HL-60/S4 (cell line): ENCODE results near the gene FSIP1.

Experiments used
- in situ Hi-C: fragments of 300-500 bp; cut with MboI; formaldehyde crosslinking; loops from 2 replicates; pipeline ENCODE4 v1.14.3; 2022; ENCODE audit warnings: low sequenced_read_pairs

FSIP1 gene

GRCh38 chr15:39627451-39628143 is 155.0 kb downstream of the FSIP1 start:
- in situ Hi-C loops: no loop called here

- in situ Hi-C loops: no loop called here
Measured at GRCh38 chr15:39625856-39626255, 156.8 kb downstream of the FSIP1 start.

- in situ Hi-C loops: no loop called here
Measured at GRCh38 chr15:39625451-39625850, 157.2 kb downstream of the FSIP1 start.

- in situ Hi-C loops: no loop called here
Measured at GRCh38 chr15:39624806-39625205, 157.8 kb downstream of the FSIP1 start.

GRCh38 chr15:39623529-39623931 is 159.1 kb downstream of the FSIP1 start:
- in situ Hi-C loops: no loop called here

- in situ Hi-C loops: no loop called here
Measured at GRCh38 chr15:39622660-39623516, 159.8 kb downstream of the FSIP1 start.

- in situ Hi-C loops: no loop called here
Measured at GRCh38 chr15:39621976-39622375, 160.7 kb downstream of the FSIP1 start.

- in situ Hi-C loops: no loop called here
Measured at GRCh38 chr15:39621210-39621609, 161.4 kb downstream of the FSIP1 start.

GRCh38 chr15:39618063-39618823 is 164.4 kb downstream of the FSIP1 start:
- in situ Hi-C loops: no loop called here

GRCh38 chr15:39616731-39617455 is 165.7 kb downstream of the FSIP1 start:
- in situ Hi-C loops: no loop called here

GRCh38 chr15:39613861-39614260 is 168.8 kb downstream of the FSIP1 start:
- in situ Hi-C loops: no loop called here

GRCh38 chr15:39613271-39613670 is 169.4 kb downstream of the FSIP1 start:
- in situ Hi-C loops: no loop called here

GRCh38 chr15:39610665-39611064 is 172.0 kb downstream of the FSIP1 start:
- in situ Hi-C loops: no loop called here

- in situ Hi-C loops: no loop called here
Measured at GRCh38 chr15:39609166-39609916, 173.3 kb downstream of the FSIP1 start.

- in situ Hi-C loops: no loop called here
Measured at GRCh38 chr15:39608185-39609139, 174.2 kb downstream of the FSIP1 start.

GRCh38 chr15:39605146-39605545 is 177.5 kb downstream of the FSIP1 start:
- in situ Hi-C loops: no loop called here

- in situ Hi-C loops: no loop called here
Measured at GRCh38 chr15:39602143-39602542, 180.5 kb downstream of the FSIP1 start.

GRCh38 chr15:39599871-39600270 is 182.8 kb downstream of the FSIP1 start:
- in situ Hi-C loops: no loop called here
